Suppressor macrophage treated with lipopolysaccharide for 4 hours (primary cell): Measurements from ENCODE around the gene SFT2D1.

Experiments
- DNase-seq: peaks from one replicate; pipeline ENCODE4 v3.0.0-alpha.2; 2020

SFT2D1 gene

GRCh38 chr6:166306378-166307081, 35.8 kb downstream of the SFT2D1 start:
- no peak for DNase-seq

- no peak for DNase-seq
Measured at GRCh38 chr6:166305562-166306117, 36.7 kb downstream of the SFT2D1 start.

GRCh38 chr6:166304106-166304505, 38.2 kb downstream of the SFT2D1 start:
- DNase-seq, result no peak

GRCh38 chr6:166301611-166302529, 40.5 kb downstream of the SFT2D1 start:
- no peak for DNase-seq

GRCh38 chr6:166300357-166300987, 41.9 kb downstream of the SFT2D1 start:
- DNase-seq, result no peak

GRCh38 chr6:166297606-166298005, 44.7 kb downstream of the SFT2D1 start:
- DNase-seq, result no peak

GRCh38 chr6:166296035-166296883, 46.1 kb downstream of the SFT2D1 start:
- no peak for DNase-seq

GRCh38 chr6:166293731-166294584, 48.4 kb downstream of the SFT2D1 start:
- DNase-seq, result no peak

- DNase-seq, result no peak
Measured at GRCh38 chr6:166289207-166290060, 52.9 kb downstream of the SFT2D1 start.

GRCh38 chr6:166286839-166287271, 55.5 kb downstream of the SFT2D1 start:
- DNase-seq, result peak; percentile 67

- no peak for DNase-seq
Measured at GRCh38 chr6:166285233-166285632, 57.1 kb downstream of the SFT2D1 start.

- no peak for DNase-seq
Measured at GRCh38 chr6:166284640-166285039, 57.7 kb downstream of the SFT2D1 start.

GRCh38 chr6:166282394-166283032, 59.8 kb downstream of the SFT2D1 start:
- DNase-seq, result no peak

- no peak for DNase-seq
Measured at GRCh38 chr6:166281104-166281503, 61.2 kb downstream of the SFT2D1 start.

- no peak for DNase-seq
Measured at GRCh38 chr6:166279393-166279679, 63.0 kb downstream of the SFT2D1 start.

- DNase-seq, result no peak
Measured at GRCh38 chr6:166278579-166279392, 63.6 kb downstream of the SFT2D1 start.

- no peak for DNase-seq
Measured at GRCh38 chr6:166277892-166278578, 64.3 kb downstream of the SFT2D1 start.

GRCh38 chr6:166277018-166277417, 65.3 kb downstream of the SFT2D1 start:
- DNase-seq, result no peak
